IPS-20b (cell line): Measurements from ENCODE around the gene STAT1.

ENCODE experiments used
- H3K27ac ChIP-seq: one replicate; pipeline ENCODE4 v1.5.1; 2013; ENCODE audit warnings: low read length
- H3K27me3 ChIP-seq: 2 replicates; pipeline ENCODE4 v1.6.1; 2013; ENCODE audit warnings: mild to moderate bottlenecking, low read length, inconsistent platforms; ENCODE audit not compliant: insufficient read depth
- H3K36me3 ChIP-seq: 2 replicates; pipeline ENCODE4 v1.6.1; 2013; ENCODE audit warnings: low read depth, mild to moderate bottlenecking, inconsistent platforms, low read length, moderate library complexity; ENCODE audit not compliant: insufficient read depth
- H3K4me1 ChIP-seq: 2 replicates; pipeline ENCODE4 v1.6.1; 2013; ENCODE audit warnings: mild to moderate bottlenecking, control low read depth, inconsistent platforms, low read length, moderate library complexity; ENCODE audit not compliant: insufficient read depth
- H3K4me3 ChIP-seq: 2 replicates; pipeline ENCODE4 v1.5.1; 2013; ENCODE audit warnings: mild to moderate bottlenecking, low read length, inconsistent platforms
- H3K9ac ChIP-seq: 2 replicates; pipeline ENCODE4 v1.6.1; 2013; ENCODE audit warnings: low read depth, mild to moderate bottlenecking, inconsistent platforms, low read length, moderate library complexity
- H3K9me3 ChIP-seq: 2 replicates; pipeline ENCODE4 v1.6.1; 2013; ENCODE audit warnings: mild to moderate bottlenecking, low read depth, low read length, inconsistent platforms; ENCODE audit not compliant: insufficient read depth

Gene STAT1

GRCh38 chr2:190976521-190976920 is 37.5 kb downstream of the STAT1 start:
- no peaks in the 10 kb centered on the region for H3K4me1 ChIP-seq
- H3K4me3 ChIP-seq: no peak overlapping the region
- no peaks in the 10 kb centered on the region for H3K9me3 ChIP-seq
- H3K9ac ChIP-seq: no peak overlapping the region
- no peaks in the 10 kb centered on the region for H3K27me3 ChIP-seq
- H3K27ac ChIP-seq: no peak overlapping the region
- peaks cover 97% of the 10 kb centered on the region for H3K36me3 ChIP-seq

GRCh38 chr2:190974629-190975361 is 39.2 kb downstream of the STAT1 start:
- no peak overlapping the region for H3K9ac ChIP-seq
- H3K27ac ChIP-seq: no peak overlapping the region
- H3K36me3 ChIP-seq: peaks cover 97% of the 10 kb centered on the region
- H3K9me3 ChIP-seq: no peaks in the 10 kb centered on the region
- no peaks in the 10 kb centered on the region for H3K4me1 ChIP-seq
- no peaks in the 10 kb centered on the region for H3K27me3 ChIP-seq
- no peak overlapping the region for H3K4me3 ChIP-seq

- no peak overlapping the region for H3K9ac ChIP-seq
- H3K4me1 ChIP-seq: no peaks in the 10 kb centered on the region
- no peaks in the 10 kb centered on the region for H3K27me3 ChIP-seq
- H3K27ac ChIP-seq: no peak overlapping the region
- no peaks in the 10 kb centered on the region for H3K9me3 ChIP-seq
- H3K4me3 ChIP-seq: no peak overlapping the region
- H3K36me3 ChIP-seq: peaks cover 94% of the 10 kb centered on the region
Observed at GRCh38 chr2:190973726-190974628, 40.0 kb downstream of the STAT1 start.

GRCh38 chr2:190973262-190973661 is 40.7 kb downstream of the STAT1 start:
- no peaks in the 10 kb centered on the region for H3K4me1 ChIP-seq
- H3K9ac ChIP-seq: no peak overlapping the region
- H3K9me3 ChIP-seq: no peaks in the 10 kb centered on the region
- H3K4me3 ChIP-seq: no peak overlapping the region
- H3K27ac ChIP-seq: no peak overlapping the region
- peaks cover 93% of the 10 kb centered on the region for H3K36me3 ChIP-seq
- H3K27me3 ChIP-seq: no peaks in the 10 kb centered on the region

GRCh38 chr2:190972846-190973245 is 41.1 kb downstream of the STAT1 start:
- Histone ChIP-seq H3K27ac (no peak overlapping the region), H3K4me1 (no peaks in the 10 kb centered on the region), H3K9me3 (no peaks in the 10 kb centered on the region), H3K36me3 (peaks cover 93% of the 10 kb centered on the region), H3K9ac (no peak overlapping the region), H3K4me3 (no peak overlapping the region), H3K27me3 (no peaks in the 10 kb centered on the region)

DNA sequence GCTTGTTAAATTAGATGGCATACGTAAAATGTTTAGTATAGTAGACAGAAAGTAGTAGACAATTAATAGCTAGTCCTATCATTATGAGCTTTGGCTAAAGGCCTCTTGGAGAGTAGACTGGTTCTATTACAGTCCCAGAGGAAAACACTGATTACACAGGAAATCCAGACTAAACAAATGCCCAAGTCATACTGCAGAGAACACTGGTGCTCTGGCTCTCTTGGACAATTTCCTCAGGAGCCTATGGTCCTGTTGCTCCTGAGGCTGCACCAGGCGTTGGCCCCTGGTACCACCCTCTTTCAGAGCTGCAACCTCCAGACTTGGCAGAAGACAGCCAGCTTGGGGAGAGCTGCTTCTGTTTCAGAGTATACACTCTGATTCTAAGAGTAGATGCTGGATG is 41.8 kb downstream of the STAT1 start:
- no peak overlapping the region for H3K27ac ChIP-seq
- no peaks in the 10 kb centered on the region for H3K4me1 ChIP-seq
- no peak overlapping the region for H3K9ac ChIP-seq
- H3K4me3 ChIP-seq: no peak overlapping the region
- no peaks in the 10 kb centered on the region for H3K27me3 ChIP-seq
- H3K9me3 ChIP-seq: no peaks in the 10 kb centered on the region
- H3K36me3 ChIP-seq: peaks cover 92% of the 10 kb centered on the region

DNA sequence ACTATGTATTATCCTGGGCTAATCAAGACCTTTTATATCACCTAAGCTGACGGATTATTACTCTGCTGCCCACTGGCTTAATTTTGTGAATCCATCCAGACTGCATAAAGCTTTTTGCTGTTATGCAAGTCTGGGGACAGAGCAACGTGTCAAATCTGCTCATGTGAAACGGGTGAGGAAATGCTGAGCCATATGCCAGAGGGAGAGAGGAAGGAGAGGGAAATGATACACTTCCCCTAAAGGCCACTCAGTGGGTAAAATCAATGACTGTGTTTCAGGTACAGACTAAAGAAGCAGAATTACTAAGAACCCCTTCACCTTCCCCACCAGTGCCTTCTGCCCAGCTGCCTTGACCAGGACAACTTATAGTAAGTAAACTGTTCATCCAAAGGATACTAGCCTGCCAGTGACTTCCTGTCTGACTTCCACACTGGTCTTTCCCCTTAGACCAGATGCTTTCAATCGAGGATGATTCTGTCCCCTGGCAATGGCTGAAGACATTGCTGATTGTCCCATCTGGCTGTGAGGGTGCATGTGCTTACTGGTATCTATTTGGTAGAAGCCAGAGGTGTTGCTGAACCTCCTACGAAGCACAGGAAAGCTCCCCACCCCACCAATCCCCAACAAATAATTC is 43.0 kb downstream of the STAT1 start:
- Histone ChIP-seq H3K4me3 (no peak overlapping the region), H3K27ac (no peak overlapping the region), H3K9me3 (no peaks in the 10 kb centered on the region), H3K9ac (no peak overlapping the region), H3K36me3 (peaks cover 89% of the 10 kb centered on the region), H3K4me1 (no peaks in the 10 kb centered on the region), H3K27me3 (no peaks in the 10 kb centered on the region)

DNA sequence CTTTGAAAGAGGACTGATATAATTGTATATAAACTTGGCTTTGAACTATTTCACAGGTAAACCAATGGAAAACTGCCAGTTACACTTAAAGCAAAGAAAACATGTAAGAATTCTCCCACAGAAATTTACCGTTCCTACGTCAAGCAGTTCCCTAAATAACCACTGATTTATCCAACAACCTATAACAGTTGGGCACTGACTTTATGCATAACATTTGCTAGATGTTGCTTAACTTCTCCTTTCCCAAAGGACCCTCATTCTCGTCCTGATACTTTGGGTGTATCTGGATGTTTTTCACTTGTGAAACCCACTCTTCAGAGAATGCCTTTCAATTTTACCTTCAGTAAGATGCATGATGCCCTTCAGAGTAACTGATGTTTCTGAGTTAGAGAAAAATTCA is 43.8 kb downstream of the STAT1 start:
- no peak overlapping the region for H3K27ac ChIP-seq
- H3K36me3 ChIP-seq: peaks cover 88% of the 10 kb centered on the region
- H3K27me3 ChIP-seq: no peaks in the 10 kb centered on the region
- H3K4me3 ChIP-seq: no peak overlapping the region
- no peaks in the 10 kb centered on the region for H3K9me3 ChIP-seq
- no peaks in the 10 kb centered on the region for H3K4me1 ChIP-seq
- H3K9ac ChIP-seq: no peak overlapping the region

- Histone ChIP-seq H3K36me3 (peaks cover 81% of the 10 kb centered on the region), H3K9ac (no peak overlapping the region), H3K27me3 (no peaks in the 10 kb centered on the region), H3K4me3 (no peak overlapping the region), H3K4me1 (no peaks in the 10 kb centered on the region), H3K9me3 (no peaks in the 10 kb centered on the region), H3K27ac (no peak overlapping the region)
Observed at GRCh38 chr2:190968522-190968921, 45.4 kb downstream of the STAT1 start.

- H3K27ac ChIP-seq: no peak overlapping the region
- H3K36me3 ChIP-seq: peaks cover 67% of the 10 kb centered on the region
Observed at GRCh38 chr2:190965580-190966222, 48.3 kb downstream of the STAT1 start.

DNA sequence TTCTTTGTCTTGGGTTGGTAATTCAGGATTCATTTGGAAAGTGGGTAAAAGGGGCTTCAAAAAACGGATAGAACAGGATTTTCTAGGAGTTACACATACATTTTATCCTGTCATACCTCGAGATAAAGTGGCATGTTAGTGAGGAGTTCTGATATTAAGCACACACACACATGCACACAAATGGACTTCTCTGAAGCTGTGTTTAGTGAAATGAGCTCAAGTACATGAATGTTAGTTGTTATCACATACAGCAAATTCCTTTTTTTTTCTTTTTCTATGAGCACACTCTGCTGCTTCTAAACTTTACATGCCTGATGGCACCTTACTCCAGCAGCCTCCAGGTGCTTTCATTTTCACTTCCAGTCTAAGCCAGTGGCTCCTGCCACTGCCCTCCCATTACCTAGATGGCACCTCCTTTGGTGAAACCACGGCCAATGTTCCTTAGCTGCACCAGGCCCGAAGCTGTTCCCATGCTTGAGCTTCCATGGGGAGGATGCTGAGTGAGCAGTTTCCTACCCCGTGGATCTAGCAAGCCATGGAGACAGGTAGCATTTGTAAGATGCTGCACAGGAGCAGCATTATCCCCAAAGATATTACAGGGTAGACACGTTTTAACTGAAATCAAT is 49.7 kb downstream of the STAT1 start:
- H3K4me1 ChIP-seq: no peaks in the 10 kb centered on the region
- H3K9me3 ChIP-seq: no peaks in the 10 kb centered on the region
- no peaks in the 10 kb centered on the region for H3K27me3 ChIP-seq
- H3K9ac ChIP-seq: no peak overlapping the region
- H3K27ac ChIP-seq: no peak overlapping the region
- peaks cover 53% of the 10 kb centered on the region for H3K36me3 ChIP-seq
- no peak overlapping the region for H3K4me3 ChIP-seq

More at GRCh38 chr2:190965580-190966222, 48.3 kb downstream of the STAT1 start:
- Histone ChIP-seq H3K27me3 (no peaks in the 10 kb centered on the region), H3K4me1 (no peaks in the 10 kb centered on the region), H3K9me3 (no peaks in the 10 kb centered on the region), H3K9ac (no peak overlapping the region), H3K4me3 (no peak overlapping the region)
